ENCODE measurements around the gene RPL28.

RPL28 gene

GRCh38 chr19:55353356-55353802, 32.4 kb upstream of the RPL28 start:
- Histone ChIP-seq H3K36me3 (ENCODE audit: control insufficient read depth in 5 of 5, insufficient read depth in 5 of 5, low read length in 5 of 5) (peaks cover 0 to 3% (median 0%) of the 10 kb centered on the region in 5 donors), H3K4me1 (ENCODE audit: control insufficient read depth in 5 of 5, insufficient read depth in 5 of 5, low read length in 5 of 5) (peaks cover 0 to 10% (median 9%) of the 10 kb centered on the region in 5 donors), H3K27ac (ENCODE audit: low read depth, low read length) (no peak overlapping the region), H3K9ac (ENCODE audit: low read length in 5 of 5) (no peak overlapping the region), H3K27me3 (ENCODE audit: control insufficient read depth in 5 of 5, insufficient read depth in 4 of 5, low read length in 5 of 5) (peaks cover 26 to 51% (median 42%) of the 10 kb centered on the region in 5 donors), H3K9me3 (ENCODE audit: control insufficient read depth in 5 of 5, low read length in 5 of 5) (no peaks in the 10 kb centered on the region), H3K4me3 (ENCODE audit: low read depth in 1 of 5, low read length in 5 of 5) (peak overlapping the region in 4 of 5 donors; percentile 2 to 57 (median 42))

DNA sequence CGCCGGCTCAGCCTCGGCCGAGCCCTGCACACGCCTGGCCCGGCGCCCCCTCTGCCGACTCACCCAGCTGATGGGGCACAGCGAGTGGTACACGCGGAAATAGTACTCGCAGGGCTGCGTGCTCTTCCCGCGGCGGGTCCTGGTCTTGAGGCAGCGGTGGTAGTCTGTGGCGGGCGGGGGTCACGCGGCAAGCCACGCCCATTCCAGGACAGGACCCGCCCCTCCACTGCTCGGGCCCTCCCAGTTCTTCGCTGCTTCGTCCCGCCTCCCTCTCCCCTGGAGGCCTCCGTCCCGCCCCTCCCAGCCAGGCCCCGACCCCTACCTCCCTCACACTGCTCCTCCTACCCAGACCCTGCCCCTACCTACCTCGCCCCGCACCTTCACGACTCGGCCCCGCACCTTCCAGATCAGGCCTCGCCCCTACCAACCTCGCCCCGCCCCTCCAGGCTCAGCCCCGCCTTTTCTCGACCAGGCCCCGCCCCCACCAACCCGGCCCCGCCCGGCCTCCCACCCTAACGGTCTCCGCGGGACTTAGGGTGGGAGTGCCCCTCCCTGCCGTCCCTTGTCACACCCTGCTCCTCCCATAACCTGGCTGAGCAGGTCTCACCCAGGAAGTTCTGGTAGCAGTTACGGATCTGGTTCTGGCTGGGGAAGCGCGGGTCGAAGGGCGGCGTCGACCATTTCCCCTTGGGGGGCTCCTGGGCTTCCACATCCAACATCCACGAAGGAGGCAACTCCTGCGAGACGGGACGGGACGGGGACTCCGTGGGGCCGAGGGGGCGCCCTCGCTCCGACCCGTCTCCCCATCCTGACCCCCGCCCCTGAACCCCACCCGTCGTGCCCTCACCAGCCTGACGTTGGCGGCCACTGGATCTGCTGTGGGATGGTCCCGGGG, 31.7 kb upstream of the RPL28 start:
- Histone ChIP-seq H3K27me3 (ENCODE audit: control insufficient read depth in 5 of 5, insufficient read depth in 4 of 5, low read length in 5 of 5) (peaks cover 26 to 51% (median 42%) of the 10 kb centered on the region in 5 donors), H3K4me3 (ENCODE audit: low read depth in 1 of 5, low read length in 5 of 5) (peak overlapping the region in 4 of 5 donors; percentile 2 to 57 (median 42)), H3K36me3 (ENCODE audit: control insufficient read depth in 5 of 5, insufficient read depth in 5 of 5, low read length in 5 of 5) (no peaks in the 10 kb centered on the region), H3K4me1 (ENCODE audit: control insufficient read depth in 5 of 5, insufficient read depth in 5 of 5, low read length in 5 of 5) (peaks cover 0 to 10% (median 9%) of the 10 kb centered on the region in 5 donors), H3K9ac (ENCODE audit: low read length in 5 of 5) (no peak overlapping the region), H3K27ac (ENCODE audit: low read depth, low read length) (no peak overlapping the region), H3K9me3 (ENCODE audit: control insufficient read depth in 5 of 5, low read length in 5 of 5) (no peaks in the 10 kb centered on the region)

DNA sequence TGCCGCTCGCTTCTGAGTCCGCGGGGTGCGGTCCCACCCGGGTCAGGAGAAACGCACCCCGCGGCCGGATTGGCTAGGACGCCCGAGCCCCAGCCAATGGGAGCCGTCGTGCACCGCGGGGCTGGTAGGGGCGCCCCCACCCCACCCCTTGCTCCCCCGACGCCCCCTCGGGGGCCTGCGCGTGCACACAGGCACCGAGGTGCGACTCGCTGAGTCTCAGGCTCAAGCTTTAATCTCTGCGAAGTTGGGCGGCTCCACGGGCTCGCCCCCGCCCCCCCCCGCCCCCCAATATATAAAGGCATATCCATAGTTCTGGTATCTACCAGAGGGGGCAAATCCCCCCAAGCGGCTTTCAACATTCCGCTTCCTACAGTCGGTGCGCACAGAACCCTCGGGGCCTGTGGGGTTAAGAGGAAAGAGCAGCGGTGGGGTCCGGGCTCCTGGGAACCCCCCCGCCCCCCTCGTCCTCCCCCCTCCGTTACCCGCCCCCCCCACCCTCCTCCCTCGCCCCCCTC, 31.0 kb upstream of the RPL28 start, which contains the start of gene COX6B2:
COX6B2 (minus strand) TSS at position 22 of the 515 bp plus-strand sequence. CDS start 198 bp downstream, outside the sequence.
- peaks cover 0 to 10% (median 9%) of the 10 kb centered on the region in 5 donors for H3K4me1 ChIP-seq (ENCODE audit: control insufficient read depth in 5 of 5, insufficient read depth in 5 of 5, low read length in 5 of 5)
- no peaks in the 10 kb centered on the region for H3K9me3 ChIP-seq (ENCODE audit: control insufficient read depth in 5 of 5, low read length in 5 of 5)
- no peaks in the 10 kb centered on the region for H3K36me3 ChIP-seq (ENCODE audit: control insufficient read depth in 5 of 5, insufficient read depth in 5 of 5, low read length in 5 of 5)
- peak within 1 kb of the TSS in 4 of 5 donors; percentile 2 to 57 (median 42) for H3K4me3 ChIP-seq (ENCODE audit: low read depth in 1 of 5, low read length in 5 of 5)
- peaks cover 26 to 51% (median 42%) of the 10 kb centered on the region in 5 donors for H3K27me3 ChIP-seq (ENCODE audit: control insufficient read depth in 5 of 5, insufficient read depth in 4 of 5, low read length in 5 of 5)
- H3K27ac ChIP-seq (ENCODE audit: low read depth, low read length), result no peak within 1 kb of the TSS
- H3K9ac ChIP-seq (ENCODE audit: low read length in 5 of 5), result no peak within 1 kb of the TSS

GRCh38 chr19:55355213-55355821, 30.4 kb upstream of the RPL28 start:
- H3K36me3 ChIP-seq (ENCODE audit: control insufficient read depth in 5 of 5, insufficient read depth in 5 of 5, low read length in 5 of 5), result no peaks in the 10 kb centered on the region
- peaks cover 0 to 10% (median 9%) of the 10 kb centered on the region in 5 donors for H3K4me1 ChIP-seq (ENCODE audit: control insufficient read depth in 5 of 5, insufficient read depth in 5 of 5, low read length in 5 of 5)
- H3K9ac ChIP-seq (ENCODE audit: low read length in 5 of 5), result no peak overlapping the region
- H3K27ac ChIP-seq (ENCODE audit: low read depth, low read length), result no peak overlapping the region
- H3K4me3 ChIP-seq (ENCODE audit: low read depth in 1 of 5, low read length in 5 of 5), result no peak overlapping the region
- H3K9me3 ChIP-seq (ENCODE audit: control insufficient read depth in 5 of 5, low read length in 5 of 5), result no peaks in the 10 kb centered on the region
- peaks cover 26 to 48% (median 40%) of the 10 kb centered on the region in 5 donors for H3K27me3 ChIP-seq (ENCODE audit: control insufficient read depth in 5 of 5, insufficient read depth in 4 of 5, low read length in 5 of 5)

- H3K27ac ChIP-seq (ENCODE audit: low read depth, low read length), result no peak overlapping the region
- H3K4me3 ChIP-seq (ENCODE audit: low read depth in 1 of 5, low read length in 5 of 5), result no peak overlapping the region
- H3K9me3 ChIP-seq (ENCODE audit: control insufficient read depth in 5 of 5, low read length in 5 of 5), result no peaks in the 10 kb centered on the region
- peaks cover 4 to 23% (median 16%) of the 10 kb centered on the region in 5 donors for H3K27me3 ChIP-seq (ENCODE audit: control insufficient read depth in 5 of 5, insufficient read depth in 4 of 5, low read length in 5 of 5)
- H3K9ac ChIP-seq (ENCODE audit: low read length in 5 of 5), result no peak overlapping the region
- H3K4me1 ChIP-seq (ENCODE audit: control insufficient read depth in 5 of 5, insufficient read depth in 5 of 5, low read length in 5 of 5), result peaks cover 0 to 5% (median 4%) of the 10 kb centered on the region in 5 donors
- H3K36me3 ChIP-seq (ENCODE audit: control insufficient read depth in 5 of 5, insufficient read depth in 5 of 5, low read length in 5 of 5), result no peaks in the 10 kb centered on the region
Observed at GRCh38 chr19:55358493-55358892, 27.2 kb upstream of the RPL28 start.

GRCh38 chr19:55358943-55359908, 26.5 kb upstream of the RPL28 start:
- no peak overlapping the region for H3K27ac ChIP-seq (ENCODE audit: low read depth, low read length)
- no peaks in the 10 kb centered on the region for H3K9me3 ChIP-seq (ENCODE audit: control insufficient read depth in 5 of 5, low read length in 5 of 5)
- H3K4me3 ChIP-seq (ENCODE audit: low read depth in 1 of 5, low read length in 5 of 5), result no peak overlapping the region
- H3K36me3 ChIP-seq (ENCODE audit: control insufficient read depth in 5 of 5, insufficient read depth in 5 of 5, low read length in 5 of 5), result no peaks in the 10 kb centered on the region
- H3K27me3 ChIP-seq (ENCODE audit: control insufficient read depth in 5 of 5, insufficient read depth in 4 of 5, low read length in 5 of 5), result peaks cover 0 to 16% (median 13%) of the 10 kb centered on the region in 5 donors
- no peak overlapping the region for H3K9ac ChIP-seq (ENCODE audit: low read length in 5 of 5)
- H3K4me1 ChIP-seq (ENCODE audit: control insufficient read depth in 5 of 5, insufficient read depth in 5 of 5, low read length in 5 of 5), result no peaks in the 10 kb centered on the region

GRCh38 chr19:55360902-55361301, 24.8 kb upstream of the RPL28 start:
- H3K27me3 ChIP-seq (ENCODE audit: control insufficient read depth in 5 of 5, insufficient read depth in 4 of 5, low read length in 5 of 5), result peaks cover 0 to 11% (median 6%) of the 10 kb centered on the region in 5 donors
- H3K9ac ChIP-seq (ENCODE audit: low read length in 5 of 5), result no peak overlapping the region
- no peaks in the 10 kb centered on the region for H3K9me3 ChIP-seq (ENCODE audit: control insufficient read depth in 5 of 5, low read length in 5 of 5)
- no peak overlapping the region for H3K4me3 ChIP-seq (ENCODE audit: low read depth in 1 of 5, low read length in 5 of 5)
- H3K4me1 ChIP-seq (ENCODE audit: control insufficient read depth in 5 of 5, insufficient read depth in 5 of 5, low read length in 5 of 5), result no peaks in the 10 kb centered on the region
- H3K27ac ChIP-seq (ENCODE audit: low read depth, low read length), result no peak overlapping the region
- no peaks in the 10 kb centered on the region for H3K36me3 ChIP-seq (ENCODE audit: control insufficient read depth in 5 of 5, insufficient read depth in 5 of 5, low read length in 5 of 5)

DNA sequence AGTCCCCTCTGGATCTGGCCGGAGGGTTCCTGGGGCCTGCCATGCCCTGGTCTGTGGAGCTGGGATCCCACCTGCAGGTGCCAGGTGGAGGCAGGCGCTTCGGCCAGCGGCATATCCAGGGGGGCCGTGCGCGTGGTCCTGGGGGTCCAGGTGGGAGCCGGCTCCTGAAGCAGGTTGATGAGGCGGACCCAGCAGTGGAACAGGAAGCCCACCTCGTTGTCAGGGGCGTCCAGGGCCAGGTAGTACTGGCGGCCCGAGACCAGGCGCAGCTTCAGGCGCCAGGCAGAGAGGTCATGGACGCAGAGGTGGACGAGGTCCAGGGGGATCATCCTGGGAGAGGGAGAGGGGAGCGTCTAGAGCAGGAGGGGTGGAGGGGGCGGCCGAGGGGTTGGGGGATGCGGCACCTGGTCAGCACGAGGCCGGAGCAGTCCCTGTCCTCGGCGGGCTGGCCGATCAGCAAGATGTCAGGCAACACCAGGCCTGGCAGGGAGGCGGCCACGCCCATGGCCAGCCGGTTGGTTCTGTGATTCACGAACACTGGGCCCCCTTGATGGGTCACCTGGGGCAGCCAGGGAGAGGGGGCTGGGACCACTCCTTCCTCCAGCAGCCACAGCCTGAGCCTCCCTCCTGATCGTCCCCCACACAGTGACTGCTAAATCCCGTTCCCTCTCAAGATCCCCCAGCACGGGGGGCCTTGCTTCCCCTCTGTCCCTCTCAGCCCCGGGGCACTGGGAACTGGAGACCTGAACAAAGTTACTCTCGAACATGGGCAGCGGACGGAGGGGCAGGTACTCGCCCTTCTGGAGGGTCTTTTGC, 23.4 kb upstream of the RPL28 start:
- Histone ChIP-seq H3K27me3 (ENCODE audit: control insufficient read depth in 5 of 5, insufficient read depth in 4 of 5, low read length in 5 of 5) (peaks cover 0 to 9% (median 1%) of the 10 kb centered on the region in 5 donors), H3K4me1 (ENCODE audit: control insufficient read depth in 5 of 5, insufficient read depth in 5 of 5, low read length in 5 of 5) (no peaks in the 10 kb centered on the region), H3K4me3 (ENCODE audit: low read depth in 1 of 5, low read length in 5 of 5) (no peak overlapping the region), H3K9ac (ENCODE audit: low read length in 5 of 5) (no peak overlapping the region), H3K9me3 (ENCODE audit: control insufficient read depth in 5 of 5, low read length in 5 of 5) (no peaks in the 10 kb centered on the region), H3K27ac (ENCODE audit: low read depth, low read length) (no peak overlapping the region), H3K36me3 (ENCODE audit: control insufficient read depth in 5 of 5, insufficient read depth in 5 of 5, low read length in 5 of 5) (no peaks in the 10 kb centered on the region)
